Endothelial cell of hepatic sinusoid (primary cell): Measurements from ENCODE around the gene HSPBP1.

Source experiments
- in situ Hi-C: cut with HindIII; loops from 2 replicates; pipeline ENCODE4 v1.10.0; 2017; ENCODE audit warnings: low sequenced_read_pairs

The HSPBP1 gene

GRCh38 chr19:55224038-55224665, 55.8 kb downstream of the HSPBP1 start:
- in situ Hi-C loops = loop anchor here (5.0 kb wide), 1 partner anchor 73 kb away; no protein-coding TSS in a partner anchor

GRCh38 chr19:55223291-55224037, 56.4 kb downstream of the HSPBP1 start:
- in situ Hi-C loops = loop anchor here (5.0 kb wide), 1 partner anchor 74 kb away; no protein-coding TSS in a partner anchor

GRCh38 chr19:55220525-55220924, 59.4 kb downstream of the HSPBP1 start:
- in situ Hi-C loops = loop anchor here (5.0 kb wide), 1 partner anchor 77 kb away; no protein-coding TSS in a partner anchor

GRCh38 chr19:55216461-55217198, 63.3 kb downstream of the HSPBP1 start:
- in situ Hi-C loops = loop anchor here (5.0 kb wide), 1 partner anchor 406 kb away; the partner anchor contains the start of gene ZNF784

GRCh38 chr19:55213547-55213946, 66.4 kb downstream of the HSPBP1 start:
- in situ Hi-C loops = no loop called here

- in situ Hi-C loops = no loop called here
Measured at GRCh38 chr19:55212447-55212846, 67.5 kb downstream of the HSPBP1 start.
